GM18870 (cell line): Measurements from ENCODE around the gene KIAA0825.
"Not testable (repeated sequence)": the region's sequence is repeated elsewhere in the genome, so short reads cannot be mapped to it uniquely, and the experiment has no call there.

ENCODE experiments used
- ATAC-seq: cut with Tn5 transposase; IDR thresholded peaks from one replicate; pipeline ENCODE4 v1.9.1; 2021; ENCODE audit warnings: moderate library complexity; ENCODE audit not compliant: unreplicated experiment

Gene KIAA0825

GRCh38 chr5:94125107-94125506 lies 493.3 kb downstream of the KIAA0825 start:
- no peak for ATAC-seq

GRCh38 chr5:94116317-94116716 lies 502.1 kb downstream of the KIAA0825 start:
- not testable (repeated sequence) for ATAC-seq

- ATAC-seq = no peak
These were observed 505.3 kb downstream of the KIAA0825 start for GRCh38 chr5:94113087-94113486.

GRCh38 chr5:94111209-94112004 lies 507.0 kb downstream of the KIAA0825 start:
- ATAC-seq = peak; percentile 100

- no peak for ATAC-seq
These were observed 514.7 kb downstream of the KIAA0825 start for GRCh38 chr5:94103514-94104245.
